ENCODE measurements around the gene PLA2G4E. TPM values are rescaled to one million over a fixed set of nuclear protein-coding genes. Genes with fewer than 3 reads are reported as not detected.
A peak's percentile ranks its signal among the peaks of the same experiment; 100 is the strongest.

Gene PLA2G4E
- total and polyA plus RNA-seq, 9 of the 15 experiments (the other 6 are each of a cell fraction or from before 2014, with no cell fraction given): 0.03 TPM; not detected in 8

- no peak for TF ChIP-seq RBFOX2 (IDR thresholded peaks at IDR 0.05; ENCODE audit: low read depth, low read length)
- no peak for TF ChIP-seq L3MBTL2 (IDR thresholded peaks at IDR 0.05)
- TF ChIP-seq ZNF12 (CRISPR knock-in tag; IDR thresholded peaks at IDR 0.05): no peak
- TF ChIP-seq PHB2 (IDR thresholded peaks at IDR 0.05; ENCODE audit: low read depth): no peak
These were observed 53.2 kb downstream of the PLA2G4E start (continued) for GRCh38 chr15:41967506-41968206.

- peaks cover 26% of the 10 kb centered on the region for H3K79me2 ChIP-seq (ENCODE audit: control insufficient read depth, insufficient read depth, low read length)
These were observed 53.8 kb downstream of the PLA2G4E start for GRCh38 chr15:41966920-41967465.

More at GRCh38 chr15:41966920-41967465, 53.8 kb downstream of the PLA2G4E start:
- Histone ChIP-seq H3K9me3 (replicated peaks; ENCODE audit: control insufficient read depth, insufficient read depth, low read depth, low read length) (no peaks in the 10 kb centered on the region), H3K4me1 (replicated peaks in 1 of 2; ENCODE audit: control insufficient read depth in 2 of 2, insufficient read depth in 2 of 2, low read length in 2 of 2) (peaks cover 9 to 21% of the 10 kb centered on the region in 2 experiments), H3K9ac (ENCODE audit: insufficient read depth in 1 of 2, low read depth in 2 of 2, low read length in 2 of 2) (no peak overlapping the region; a peak in 1 of 4 replicates), H3K27me3 (ENCODE audit: control insufficient read depth in 2 of 2, insufficient read depth in 2 of 2, low read length in 2 of 2) (no peaks in the 10 kb centered on the region), H3K4me3 (no peak overlapping the region), H3K27ac (ENCODE audit: extremely low read depth, low read depth, low read length) (no peak overlapping the region), H2AFZ (ENCODE audit: low read depth, low read length) (no peak overlapping the region), H3K9me1 (ENCODE audit: control insufficient read depth, insufficient read depth, low read length) (no peaks in the 10 kb centered on the region), H4K20me1 (replicated peaks; ENCODE audit: control insufficient read depth, insufficient read depth, low read length) (peaks cover 17% of the 10 kb centered on the region; the same call in 1 of the 2 replicates), H3K36me3 (ENCODE audit: control insufficient read depth, insufficient read depth, low read length) (no peaks in the 10 kb centered on the region), H3K4me2 (ENCODE audit: insufficient read depth, low read length) (no peak overlapping the region)
- BruUV-seq (replicated peaks): no TSS peak
- WGBS (ENCODE audit: insufficient coverage, low coverage, missing lambda C conversion rate): 69% methylated on average over 3 of the region's 3 CpGs
- peak; percentile 49; the same call in 1 of the 2 replicates for TF ChIP-seq TFAP4 (CRISPR knock-in tag; IDR thresholded peaks at IDR 0.05; ENCODE audit: borderline replicate concordance)
- TF ChIP-seq HNRNPH1 (optimal IDR thresholded peaks at IDR 0.05; ENCODE audit: low read depth, low read length): no peak
- ATAC-seq (peak; percentile 23; the same call in 1 of the 3 replicates), DNase-seq (ENCODE audit: extremely low read depth in 1 of 4, low spot score in 3 of 4) (no peak), FAIRE-seq (no peak)
- in situ Hi-C loops (cut with MboI): no loop called here
- ChIA-PET CTCF (ENCODE audit: low intra/inter-chr PET ratio) (no interaction called here), POLR2A (interaction anchor here (0.5 to 2.6 kb wide), 2 partner anchors 9 to 96 kb away, joined by 3 to 10 read pairs; no protein-coding TSS in a partner anchor)
- intact Hi-C loops (cut with micrococcal nuclease): no loop called here
